GM12892 (cell line): ENCODE data around the gene CCNL2.
A peak's percentile ranks its signal among the peaks of the same experiment; 100 is the strongest.

ENCODE experiments used
- DNase-seq: peaks from one replicate; pipeline ENCODE4 v3.0.0; 2011; ENCODE audit not compliant: insufficient read length
- FAIRE-seq: peaks from 2 replicates; lab custom pipeline; 2011; peaks lifted over from hg19 to GRCh38; lab: Jason Lieb, UNC
- POLR2A ChIP-seq: IDR thresholded peaks from 2 replicates; pipeline ENCODE4 v1.6.1; 2011; ENCODE audit warnings: low read depth, low read length, control low read depth
- POLR2AphosphoS5 ChIP-seq: IDR thresholded peaks from 2 replicates; pipeline ENCODE4 v1.6.1; 2011; ENCODE audit warnings: low read depth, low read length, control low read depth
- TAF1 ChIP-seq: IDR thresholded peaks from 2 replicates; pipeline ENCODE4 v1.6.1; 2011; ENCODE audit warnings: low read depth, mild to moderate bottlenecking, control low read depth, low read length, borderline replicate concordance

Gene CCNL2

GRCh38 chr1:1347026-1347595 lies 52.0 kb downstream of the CCNL2 start:
- FAIRE-seq (no peak), DNase-seq (no peak)
- no peak for TF ChIP-seq POLR2A
- no peak for TF ChIP-seq POLR2AphosphoS5
- TF ChIP-seq TAF1 = no peak

GRCh38 chr1:1346501-1346890 lies 52.6 kb downstream of the CCNL2 start:
- no peak for DNase-seq
- no peak for FAIRE-seq
- no peak for TF ChIP-seq TAF1
- no peak for TF ChIP-seq POLR2AphosphoS5
- no peak for TF ChIP-seq POLR2A

- FAIRE-seq (no peak), DNase-seq (no peak)
- no peak for TF ChIP-seq TAF1
- TF ChIP-seq POLR2A = no peak
- TF ChIP-seq POLR2AphosphoS5 = no peak
Measured at GRCh38 chr1:1345860-1346500, 53.2 kb downstream of the CCNL2 start.

GRCh38 chr1:1345384-1345783 lies 53.8 kb downstream of the CCNL2 start:
- no peak for DNase-seq
- FAIRE-seq = no peak
- TF ChIP-seq POLR2A (no peak), POLR2AphosphoS5 (no peak), TAF1 (no peak)

GRCh38 chr1:1344655-1345361 lies 54.3 kb downstream of the CCNL2 start:
- FAIRE-seq = no peak
- TF ChIP-seq POLR2A (no peak), POLR2AphosphoS5 (no peak), TAF1 (no peak)
- no peak for DNase-seq

GRCh38 chr1:1343811-1344421 lies 55.2 kb downstream of the CCNL2 start:
- no peak for DNase-seq
- no peak for FAIRE-seq
- TF ChIP-seq POLR2A = no peak
- no peak for TF ChIP-seq POLR2AphosphoS5
- TF ChIP-seq TAF1 = no peak

- DNase-seq = no peak
- no peak for FAIRE-seq
- TF ChIP-seq POLR2AphosphoS5 (no peak), POLR2A (no peak), TAF1 (no peak)
Measured at GRCh38 chr1:1342584-1343115, 56.5 kb downstream of the CCNL2 start.

- TF ChIP-seq POLR2AphosphoS5 = no peak
- TF ChIP-seq POLR2A = no peak
- no peak for TF ChIP-seq TAF1
- DNase-seq (no peak), FAIRE-seq (no peak)
Measured at GRCh38 chr1:1342061-1342562, 57.0 kb downstream of the CCNL2 start.

GRCh38 chr1:1341549-1342021 lies 57.5 kb downstream of the CCNL2 start:
- no peak for DNase-seq
- peak; percentile 32; the same call in 1 of the 2 replicates for TF ChIP-seq POLR2AphosphoS5
- no peak for TF ChIP-seq POLR2A
- no peak for FAIRE-seq

GRCh38 chr1:1340791-1341548 lies 58.2 kb downstream of the CCNL2 start:
- TF ChIP-seq TAF1 (no peak), POLR2A (no peak), POLR2AphosphoS5 (no peak)
- no peak for FAIRE-seq
- DNase-seq = no peak

- TF ChIP-seq POLR2AphosphoS5 (no peak), TAF1 (no peak), POLR2A (no peak)
- FAIRE-seq (no peak), DNase-seq (no peak)
Measured at GRCh38 chr1:1340185-1340584, 59.0 kb downstream of the CCNL2 start.

- FAIRE-seq (no peak), DNase-seq (no peak)
- TF ChIP-seq TAF1 (no peak), POLR2AphosphoS5 (no peak), POLR2A (no peak)
Measured at GRCh38 chr1:1338278-1338677, 60.9 kb downstream of the CCNL2 start.
